Measurements from ENCODE around the gene GLDN. TPM values are rescaled to one million over a fixed set of nuclear protein-coding genes. Genes with fewer than 3 reads are reported as not detected.

Gene GLDN
- total and polyA plus RNA-seq, 10 of the 15 experiments (the other 5 are each of a cell fraction or from before 2014, with no cell fraction given): 0.13 TPM; not detected in 9

DNA sequence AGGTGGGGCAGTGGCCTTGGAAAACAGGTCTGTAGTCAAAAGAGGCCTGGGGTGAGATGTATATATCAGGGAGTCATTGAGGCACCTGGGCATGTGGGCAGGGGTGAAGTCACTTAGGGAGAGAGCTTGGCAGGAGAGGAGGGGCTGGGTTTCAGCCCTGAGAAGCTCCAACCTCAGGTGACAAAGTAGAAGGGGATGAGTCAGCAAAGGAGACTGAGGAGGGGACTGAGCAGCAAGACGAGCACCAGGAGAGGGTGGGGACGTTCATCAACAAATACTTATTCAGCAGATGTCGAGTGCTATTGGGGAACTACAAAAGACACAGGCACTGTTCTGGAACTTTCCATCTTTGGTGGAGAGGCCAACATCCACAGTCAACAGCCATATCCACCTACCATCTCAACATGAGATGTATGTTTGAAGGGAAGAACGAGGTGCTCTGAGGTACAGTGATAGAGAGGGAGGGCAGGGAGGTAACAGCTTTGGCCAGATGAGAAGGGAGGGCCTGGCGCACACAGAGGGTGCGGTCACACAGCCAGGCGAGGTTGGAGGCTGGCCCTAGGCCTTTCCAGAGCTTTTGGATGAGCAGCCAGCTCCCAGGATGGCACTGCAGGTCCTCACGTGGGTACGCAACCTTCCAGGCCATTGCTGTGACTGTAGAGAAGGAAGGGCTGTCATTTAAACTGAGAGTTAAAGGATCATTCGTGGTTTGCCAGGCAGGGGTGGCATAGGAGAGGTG is 45.7 kb downstream of the GLDN start:
- TF ChIP-seq, protein P1, sequence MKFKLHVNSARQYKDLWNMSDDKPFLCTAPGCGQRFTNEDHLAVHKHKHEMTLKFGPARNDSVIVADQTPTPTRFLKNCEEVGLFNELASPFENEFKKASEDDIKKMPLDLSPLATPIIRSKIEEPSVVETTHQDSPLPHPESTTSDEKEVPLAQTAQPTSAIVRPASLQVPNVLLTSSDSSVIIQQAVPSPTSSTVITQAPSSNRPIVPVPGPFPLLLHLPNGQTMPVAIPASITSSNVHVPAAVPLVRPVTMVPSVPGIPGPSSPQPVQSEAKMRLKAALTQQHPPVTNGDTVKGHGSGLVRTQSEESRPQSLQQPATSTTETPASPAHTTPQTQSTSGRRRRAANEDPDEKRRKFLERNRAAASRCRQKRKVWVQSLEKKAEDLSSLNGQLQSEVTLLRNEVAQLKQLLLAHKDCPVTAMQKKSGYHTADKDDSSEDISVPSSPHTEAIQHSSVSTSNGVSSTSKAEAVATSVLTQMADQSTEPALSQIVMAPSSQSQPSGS (IDR thresholded peaks at IDR 0.05; ENCODE audit: low read length): no peak
- TF ChIP-seq, protein P2, sequence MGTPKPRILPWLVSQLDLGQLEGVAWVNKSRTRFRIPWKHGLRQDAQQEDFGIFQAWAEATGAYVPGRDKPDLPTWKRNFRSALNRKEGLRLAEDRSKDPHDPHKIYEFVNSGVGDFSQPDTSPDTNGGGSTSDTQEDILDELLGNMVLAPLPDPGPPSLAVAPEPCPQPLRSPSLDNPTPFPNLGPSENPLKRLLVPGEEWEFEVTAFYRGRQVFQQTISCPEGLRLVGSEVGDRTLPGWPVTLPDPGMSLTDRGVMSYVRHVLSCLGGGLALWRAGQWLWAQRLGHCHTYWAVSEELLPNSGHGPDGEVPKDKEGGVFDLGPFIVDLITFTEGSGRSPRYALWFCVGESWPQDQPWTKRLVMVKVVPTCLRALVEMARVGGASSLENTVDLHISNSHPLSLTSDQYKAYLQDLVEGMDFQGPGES (IDR thresholded peaks at IDR 0.05): no peak
- TF ChIP-seq KDM1A (IDR thresholded peaks at IDR 0.05; ENCODE audit: borderline replicate concordance) (no peak), ZNF217 (IDR thresholded peaks at IDR 0.05) (no peak), KLF5 (IDR thresholded peaks at IDR 0.05; ENCODE audit: partially characterized antibody) (no peak), FOXK2 (IDR thresholded peaks at IDR 0.05) (no peak), MEF2A (IDR thresholded peaks at IDR 0.05; ENCODE audit: insufficient read depth, low read depth, low read length) (no peak)
- TF ChIP-seq, protein P3, sequence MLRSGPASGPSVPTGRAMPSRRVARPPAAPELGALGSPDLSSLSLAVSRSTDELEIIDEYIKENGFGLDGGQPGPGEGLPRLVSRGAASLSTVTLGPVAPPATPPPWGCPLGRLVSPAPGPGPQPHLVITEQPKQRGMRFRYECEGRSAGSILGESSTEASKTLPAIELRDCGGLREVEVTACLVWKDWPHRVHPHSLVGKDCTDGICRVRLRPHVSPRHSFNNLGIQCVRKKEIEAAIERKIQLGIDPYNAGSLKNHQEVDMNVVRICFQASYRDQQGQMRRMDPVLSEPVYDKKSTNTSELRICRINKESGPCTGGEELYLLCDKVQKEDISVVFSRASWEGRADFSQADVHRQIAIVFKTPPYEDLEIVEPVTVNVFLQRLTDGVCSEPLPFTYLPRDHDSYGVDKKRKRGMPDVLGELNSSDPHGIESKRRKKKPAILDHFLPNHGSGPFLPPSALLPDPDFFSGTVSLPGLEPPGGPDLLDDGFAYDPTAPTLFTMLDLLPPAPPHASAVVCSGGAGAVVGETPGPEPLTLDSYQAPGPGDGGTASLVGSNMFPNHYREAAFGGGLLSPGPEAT (IDR thresholded peaks at IDR 0.05; ENCODE audit: low read depth): no peak
- TF ChIP-seq, protein P4, sequence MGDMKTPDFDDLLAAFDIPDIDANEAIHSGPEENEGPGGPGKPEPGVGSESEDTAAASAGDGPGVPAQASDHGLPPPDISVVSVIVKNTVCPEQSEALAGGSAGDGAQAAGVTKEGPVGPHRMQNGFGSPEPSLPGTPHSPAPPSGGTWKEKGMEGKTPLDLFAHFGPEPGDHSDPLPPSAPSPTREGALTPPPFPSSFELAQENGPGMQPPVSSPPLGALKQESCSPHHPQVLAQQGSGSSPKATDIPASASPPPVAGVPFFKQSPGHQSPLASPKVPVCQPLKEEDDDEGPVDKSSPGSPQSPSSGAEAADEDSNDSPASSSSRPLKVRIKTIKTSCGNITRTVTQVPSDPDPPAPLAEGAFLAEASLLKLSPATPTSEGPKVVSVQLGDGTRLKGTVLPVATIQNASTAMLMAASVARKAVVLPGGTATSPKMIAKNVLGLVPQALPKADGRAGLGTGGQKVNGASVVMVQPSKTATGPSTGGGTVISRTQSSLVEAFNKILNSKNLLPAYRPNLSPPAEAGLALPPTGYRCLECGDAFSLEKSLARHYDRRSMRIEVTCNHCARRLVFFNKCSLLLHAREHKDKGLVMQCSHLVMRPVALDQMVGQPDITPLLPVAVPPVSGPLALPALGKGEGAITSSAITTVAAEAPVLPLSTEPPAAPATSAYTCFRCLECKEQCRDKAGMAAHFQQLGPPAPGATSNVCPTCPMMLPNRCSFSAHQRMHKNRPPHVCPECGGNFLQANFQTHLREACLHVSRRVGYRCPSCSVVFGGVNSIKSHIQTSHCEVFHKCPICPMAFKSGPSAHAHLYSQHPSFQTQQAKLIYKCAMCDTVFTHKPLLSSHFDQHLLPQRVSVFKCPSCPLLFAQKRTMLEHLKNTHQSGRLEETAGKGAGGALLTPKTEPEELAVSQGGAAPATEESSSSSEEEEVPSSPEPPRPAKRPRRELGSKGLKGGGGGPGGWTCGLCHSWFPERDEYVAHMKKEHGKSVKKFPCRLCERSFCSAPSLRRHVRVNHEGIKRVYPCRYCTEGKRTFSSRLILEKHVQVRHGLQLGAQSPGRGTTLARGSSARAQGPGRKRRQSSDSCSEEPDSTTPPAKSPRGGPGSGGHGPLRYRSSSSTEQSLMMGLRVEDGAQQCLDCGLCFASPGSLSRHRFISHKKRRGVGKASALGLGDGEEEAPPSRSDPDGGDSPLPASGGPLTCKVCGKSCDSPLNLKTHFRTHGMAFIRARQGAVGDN (IDR thresholded peaks at IDR 0.05): no peak
- TF ChIP-seq, protein P5, sequence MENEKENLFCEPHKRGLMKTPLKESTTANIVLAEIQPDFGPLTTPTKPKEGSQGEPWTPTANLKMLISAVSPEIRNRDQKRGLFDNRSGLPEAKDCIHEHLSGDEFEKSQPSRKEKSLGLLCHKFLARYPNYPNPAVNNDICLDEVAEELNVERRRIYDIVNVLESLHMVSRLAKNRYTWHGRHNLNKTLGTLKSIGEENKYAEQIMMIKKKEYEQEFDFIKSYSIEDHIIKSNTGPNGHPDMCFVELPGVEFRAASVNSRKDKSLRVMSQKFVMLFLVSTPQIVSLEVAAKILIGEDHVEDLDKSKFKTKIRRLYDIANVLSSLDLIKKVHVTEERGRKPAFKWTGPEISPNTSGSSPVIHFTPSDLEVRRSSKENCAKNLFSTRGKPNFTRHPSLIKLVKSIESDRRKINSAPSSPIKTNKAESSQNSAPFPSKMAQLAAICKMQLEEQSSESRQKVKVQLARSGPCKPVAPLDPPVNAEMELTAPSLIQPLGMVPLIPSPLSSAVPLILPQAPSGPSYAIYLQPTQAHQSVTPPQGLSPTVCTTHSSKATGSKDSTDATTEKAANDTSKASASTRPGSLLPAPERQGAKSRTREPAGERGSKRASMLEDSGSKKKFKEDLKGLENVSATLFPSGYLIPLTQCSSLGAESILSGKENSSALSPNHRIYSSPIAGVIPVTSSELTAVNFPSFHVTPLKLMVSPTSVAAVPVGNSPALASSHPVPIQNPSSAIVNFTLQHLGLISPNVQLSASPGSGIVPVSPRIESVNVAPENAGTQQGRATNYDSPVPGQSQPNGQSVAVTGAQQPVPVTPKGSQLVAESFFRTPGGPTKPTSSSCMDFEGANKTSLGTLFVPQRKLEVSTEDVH (IDR thresholded peaks at IDR 0.05; ENCODE audit: low read depth, partially characterized antibody): no peak
- H3K79me2 ChIP-seq (ENCODE audit: control insufficient read depth, insufficient read depth, low read length): no peaks in the 10 kb centered on the region
- no peaks in the 10 kb centered on the region for H4K20me1 ChIP-seq (ENCODE audit: control insufficient read depth, insufficient read depth)
- SMC1A ChIA-PET (ENCODE audit: uncharacterized antibody, unreplicated experiment): no interaction called here
- POLR2A ChIA-PET: no interaction called here
- no peak overlapping the region for H3K9ac ChIP-seq (ENCODE audit: control insufficient read depth, insufficient read depth, low read length)
- H2AFZ ChIP-seq (ENCODE audit: control insufficient read depth, low read depth, low read length): no peak overlapping the region
- FAIRE-seq: no peak
- no TSS peak for BruUV-seq (replicated peaks)
- ATAC-seq: no peak
- CTCF ChIA-PET: no interaction called here
- H3K27ac ChIP-seq (ENCODE audit: control insufficient read depth, insufficient read depth): no peak overlapping the region
- RAD21 ChIA-PET (ENCODE audit: unreplicated experiment): no interaction called here
- in situ Hi-C loops (cut with MboI): no loop called here
- WGBS (ENCODE audit: insufficient coverage, insufficient replicate concordance, low lambda C conversion rate, missing lambda C conversion rate): 42% methylated on average over 10 of the region's 10 CpGs
- H3K36me3 ChIP-seq (ENCODE audit: control insufficient read depth in 2 of 2, insufficient read depth in 2 of 2, low read length in 1 of 2): no peaks in the 10 kb centered on the region
- no peak for DNase-seq (ENCODE audit: low read depth, low spot score)
- peaks cover 0 to 1% of the 10 kb centered on the region in 2 experiments; a peak in 2 of 4 replicates for H3K27me3 ChIP-seq (replicated peaks in 1 of 2; ENCODE audit: control insufficient read depth in 2 of 2, insufficient read depth in 2 of 2, low read length in 1 of 2)
- no peak overlapping the region for H3K4me3 ChIP-seq
- H3K9me3 ChIP-seq (replicated peaks; ENCODE audit: control insufficient read depth, insufficient read depth, low read length): no peaks in the 10 kb centered on the region
- H3K4me2 ChIP-seq (ENCODE audit: control insufficient read depth, insufficient read depth): no peak overlapping the region
- intact Hi-C loops (cut with micrococcal nuclease; ENCODE audit: unreplicated experiment): loop anchor here (10.0 kb wide), 1 partner anchor 108 kb away; no protein-coding TSS in a partner anchor
- H3K4me1 ChIP-seq (ENCODE audit: control insufficient read depth, insufficient read depth, low read length): no peaks in the 10 kb centered on the region
